GM18873 (cell line): Measurements from ENCODE around the gene ZNF460.

Source experiments
- ATAC-seq: cut with Tn5 transposase; IDR thresholded peaks from one replicate; pipeline ENCODE4 v1.9.1; 2021; ENCODE audit warnings: mild to moderate bottlenecking, moderate library complexity, moderate number of reproducible peaks; ENCODE audit not compliant: unreplicated experiment, low FRiP score

Gene ZNF460

GRCh38 chr19:57338877-57339276, 58.6 kb downstream of the ZNF460 start:
- no peak for ATAC-seq

GRCh38 chr19:57342582-57342981, 62.3 kb downstream of the ZNF460 start:
- no peak for ATAC-seq
